ENCODE measurements around the gene NR6A1. TPM values are rescaled to one million over a fixed set of nuclear protein-coding genes. Genes with fewer than 3 reads are reported as not detected.

Gene NR6A1
- total RNA-seq, 1 donor from 2014 or later = 0.53 TPM

DNA sequence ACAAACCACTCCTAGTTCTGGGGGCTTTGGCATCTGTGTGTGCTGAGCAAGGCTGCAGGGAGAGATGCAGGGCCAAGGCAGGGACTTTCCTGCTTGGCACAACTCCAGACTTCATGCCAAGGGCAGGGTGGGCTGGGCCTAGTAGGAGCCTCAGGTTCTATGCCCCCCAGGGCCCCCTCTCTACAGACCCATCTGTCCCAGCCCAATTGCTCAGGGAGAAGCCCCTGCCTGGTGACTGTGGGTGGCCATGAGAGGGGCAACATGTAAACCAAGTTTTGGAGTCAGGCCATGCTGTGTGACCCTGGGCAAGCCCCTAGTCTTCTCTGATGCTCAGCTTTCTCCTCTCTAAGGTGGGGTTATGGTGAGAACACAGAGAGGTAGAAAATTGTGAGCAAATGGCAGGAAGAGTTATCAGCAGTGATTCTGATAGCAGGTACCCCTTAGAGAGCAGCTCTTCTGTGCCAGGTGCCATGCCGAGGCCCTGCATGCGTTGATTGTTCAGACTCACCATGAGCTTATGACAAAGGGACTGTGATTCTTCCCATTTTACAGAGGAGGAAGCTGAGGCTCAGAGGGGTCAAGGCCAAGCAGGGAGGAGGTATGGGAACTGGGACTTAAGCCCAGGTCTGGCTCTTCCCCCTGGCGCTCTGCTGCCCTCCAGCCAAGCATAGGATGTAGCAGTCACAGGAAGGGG is 11.0 kb upstream of the NR6A1 start:
- TF ChIP-seq, protein P1, sequence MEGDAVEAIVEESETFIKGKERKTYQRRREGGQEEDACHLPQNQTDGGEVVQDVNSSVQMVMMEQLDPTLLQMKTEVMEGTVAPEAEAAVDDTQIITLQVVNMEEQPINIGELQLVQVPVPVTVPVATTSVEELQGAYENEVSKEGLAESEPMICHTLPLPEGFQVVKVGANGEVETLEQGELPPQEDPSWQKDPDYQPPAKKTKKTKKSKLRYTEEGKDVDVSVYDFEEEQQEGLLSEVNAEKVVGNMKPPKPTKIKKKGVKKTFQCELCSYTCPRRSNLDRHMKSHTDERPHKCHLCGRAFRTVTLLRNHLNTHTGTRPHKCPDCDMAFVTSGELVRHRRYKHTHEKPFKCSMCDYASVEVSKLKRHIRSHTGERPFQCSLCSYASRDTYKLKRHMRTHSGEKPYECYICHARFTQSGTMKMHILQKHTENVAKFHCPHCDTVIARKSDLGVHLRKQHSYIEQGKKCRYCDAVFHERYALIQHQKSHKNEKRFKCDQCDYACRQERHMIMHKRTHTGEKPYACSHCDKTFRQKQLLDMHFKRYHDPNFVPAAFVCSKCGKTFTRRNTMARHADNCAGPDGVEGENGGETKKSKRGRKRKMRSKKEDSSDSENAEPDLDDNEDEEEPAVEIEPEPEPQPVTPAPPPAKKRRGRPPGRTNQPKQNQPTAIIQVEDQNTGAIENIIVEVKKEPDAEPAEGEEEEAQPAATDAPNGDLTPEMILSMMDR (IDR thresholded peaks at IDR 0.05) = no peak
- Histone ChIP-seq H3K36me3 (no peaks in the 10 kb centered on the region), H3K27ac (no peak overlapping the region), H3K27me3 (peaks cover 5% of the 10 kb centered on the region), H3K4me3 (no peak overlapping the region), H3K4me1 (peaks cover 0 to 3% of the 10 kb centered on the region in 2 donors), H3K9me3 (no peaks in the 10 kb centered on the region)
- no peak for DNase-seq (ENCODE audit: low spot score in 2 of 2)
- intact Hi-C loops (cut with DNase I) = no loop called here

DNA sequence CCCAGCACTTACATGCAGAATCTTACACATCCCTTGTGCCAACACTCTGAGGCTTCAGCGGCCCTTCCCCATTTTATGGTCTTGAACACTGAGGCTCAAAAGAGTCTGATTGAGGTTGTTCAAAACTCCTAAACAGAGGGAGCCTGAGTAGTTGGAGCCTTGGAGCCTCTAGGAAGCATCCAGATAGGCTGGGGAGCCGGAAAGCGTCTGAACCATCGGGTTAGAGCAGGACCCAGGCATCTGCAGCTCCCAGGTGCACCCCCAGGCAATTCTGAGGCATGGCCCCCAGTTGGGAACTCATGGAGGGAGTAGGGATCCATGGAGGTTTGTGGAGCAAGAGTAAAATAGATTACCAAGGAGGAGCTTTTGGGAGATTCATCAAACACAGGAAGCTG is 9.6 kb upstream of the NR6A1 start:
- Histone ChIP-seq H3K4me1 (peaks cover 0 to 8% of the 10 kb centered on the region in 2 donors), H3K36me3 (no peaks in the 10 kb centered on the region), H3K27me3 (peaks cover 8% of the 10 kb centered on the region), H3K9me3 (no peaks in the 10 kb centered on the region), H3K27ac (no peak overlapping the region), H3K4me3 (no peak overlapping the region)
- intact Hi-C loops (cut with DNase I) = no loop called here
- DNase-seq (ENCODE audit: low spot score in 2 of 2) = no peak
- TF ChIP-seq, protein P1 (IDR thresholded peaks at IDR 0.05) = no peak

DNA sequence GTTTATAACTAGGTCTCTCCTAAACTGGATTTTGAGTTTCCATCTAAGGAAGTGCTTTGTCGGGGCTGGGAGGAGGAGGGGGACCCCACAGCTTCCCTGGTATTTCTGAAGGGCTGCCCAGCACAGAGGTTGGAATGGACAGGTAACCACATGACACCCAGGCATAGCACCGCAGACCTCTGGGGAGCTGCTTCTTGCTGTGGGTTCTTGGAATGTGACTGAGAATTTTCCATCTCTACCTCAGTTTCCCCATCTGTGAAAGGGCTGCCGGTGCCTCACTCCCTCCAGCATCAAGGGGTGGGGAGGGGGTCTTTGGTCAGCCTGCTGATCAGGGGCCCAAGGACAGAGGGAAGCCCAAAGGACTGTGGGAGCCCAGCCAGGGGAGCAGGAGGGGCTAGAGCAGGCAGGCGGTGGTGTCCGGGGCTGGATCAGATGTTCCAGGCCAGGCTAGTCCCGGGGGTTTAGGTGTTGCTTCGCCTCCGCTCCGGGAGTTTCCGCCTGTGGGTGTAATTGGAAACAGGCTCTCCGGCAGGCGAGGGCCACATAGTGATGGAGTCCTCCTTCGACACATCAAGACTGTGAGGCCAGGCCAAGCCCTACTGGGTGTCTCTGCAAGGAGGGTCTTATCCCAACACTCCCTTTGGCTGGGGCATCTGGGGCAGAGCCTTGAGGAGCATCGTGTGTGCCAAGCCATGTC is 9.1 kb upstream of the NR6A1 start:
- no peaks in the 10 kb centered on the region for H3K9me3 ChIP-seq
- H3K27me3 ChIP-seq = peaks cover 8% of the 10 kb centered on the region
- H3K4me1 ChIP-seq = peaks cover 0 to 8% of the 10 kb centered on the region in 2 donors
- no peak overlapping the region for H3K4me3 ChIP-seq
- no peak overlapping the region for H3K27ac ChIP-seq
- TF ChIP-seq, protein P1 (IDR thresholded peaks at IDR 0.05) = no peak
- H3K36me3 ChIP-seq = no peaks in the 10 kb centered on the region
- intact Hi-C loops (cut with DNase I) = no loop called here
- DNase-seq (ENCODE audit: low spot score in 2 of 2) = no peak

DNA sequence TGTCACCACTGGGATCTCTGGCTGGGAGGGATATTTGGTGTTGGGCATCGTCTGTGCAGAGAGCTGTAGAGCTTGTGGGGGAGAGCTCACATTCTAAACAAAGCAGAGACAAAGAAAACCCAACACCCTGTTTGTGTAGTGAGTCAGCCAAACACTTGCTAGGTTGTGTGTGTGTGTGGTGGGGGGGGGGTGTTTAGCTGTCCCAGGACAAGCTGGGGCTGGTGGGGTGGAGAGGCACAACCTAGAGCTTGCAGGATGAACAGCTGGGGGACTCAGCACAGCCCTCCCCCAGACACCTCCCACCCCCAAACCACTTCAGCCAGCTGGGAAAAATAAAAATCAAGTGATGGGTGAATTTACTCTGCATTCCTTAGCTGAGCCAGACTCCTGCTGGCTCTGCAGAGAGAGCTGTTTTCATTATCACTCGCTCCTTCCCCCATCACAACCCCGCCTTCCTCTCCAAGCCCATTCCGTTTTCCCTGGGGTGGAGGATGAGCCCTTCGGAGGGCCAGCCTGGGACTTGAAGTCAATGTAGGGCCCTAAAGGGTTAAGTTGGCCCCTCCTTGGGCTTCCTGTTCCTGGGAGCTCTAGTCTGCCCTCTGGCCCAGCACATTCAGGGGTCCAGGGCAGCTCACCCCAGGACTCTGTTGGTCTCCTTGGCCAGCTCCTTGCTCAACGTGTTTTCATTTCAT is 8.4 kb upstream of the NR6A1 start:
- intact Hi-C loops (cut with DNase I) = loop anchor here (5.0 kb wide), 1 partner anchor 603 kb away; no protein-coding TSS in a partner anchor
- H3K4me3 ChIP-seq = no peak overlapping the region

More for the DNA sequence above, 8.4 kb upstream of the NR6A1 start:
- TF ChIP-seq, protein P1 (IDR thresholded peaks at IDR 0.05) = no peak
- peaks cover 0 to 8% of the 10 kb centered on the region in 2 donors for H3K4me1 ChIP-seq
- DNase-seq (ENCODE audit: low spot score in 2 of 2) = no peak
- H3K27me3 ChIP-seq = peaks cover 8% of the 10 kb centered on the region
- H3K27ac ChIP-seq = no peak overlapping the region
- H3K9me3 ChIP-seq = no peaks in the 10 kb centered on the region
- H3K36me3 ChIP-seq = no peaks in the 10 kb centered on the region

Measured in ascending aorta (tissue), 2 donors.